PC-9 (cell line): ENCODE measurements around the gene DNMT3A. TPM values are rescaled to one million over a fixed set of nuclear protein-coding genes. Genes with fewer than 3 reads are reported as not detected.

Experiments
- BruUV-seq: library from RNA; stranded (reverse); fragments of 400-500 nt; replicated peaks from 2 replicates; lab custom pipeline; 2021; lab: Mats Ljungman, UMichigan
- CTCF ChIA-PET: fragments of 300-600 bp; sonication (Branson Sonifier 250); formaldehyde crosslinking; loops from one replicate; lab custom pipeline; 2022; ENCODE audit warnings: antibody characterized with exemption; lab: Charles Lee
- POLR2A ChIA-PET: fragments of 300-600 bp; sonication (Branson Sonifier 250); formaldehyde crosslinking; loops from one replicate; lab custom pipeline; 2022; ENCODE audit warnings: antibody characterized with exemption; ENCODE audit not compliant: unreplicated experiment; lab: Charles Lee
- DNase-seq, 2 experiments: peaks; one replicate each; pipeline versions ENCODE4 v3.0.0 to v3.0.0-alpha.2; 2015 to 2022; ENCODE audit warnings: mixed read lengths in 1 of 2
- H2AFZ ChIP-seq: fragments of 200-600 bp; sonication (generic); 2 replicates; pipeline ENCODE4 v1.8.1; 2017; ENCODE audit warnings: antibody characterized with exemption
- H3F3A ChIP-seq: fragments of 200-600 bp; sonication (generic); 2 replicates; pipeline ENCODE4 v1.8.1; 2017; ENCODE audit warnings: antibody characterized with exemption, mild to moderate bottlenecking, low read depth; ENCODE audit not compliant: insufficient read depth
- H3K27ac ChIP-seq: fragments of 200-600 bp; sonication (generic); 2 replicates; pipeline ENCODE4 v1.6.1; 2016; ENCODE audit warnings: mixed run types
- H3K27me3 ChIP-seq: fragments of 200-600 bp; sonication (generic); 2 replicates; pipeline ENCODE4 v1.6.1; 2016; ENCODE audit warnings: low read depth, mixed run types; ENCODE audit not compliant: insufficient read depth
- H3K36me3 ChIP-seq: fragments of 200-600 bp; sonication (generic); 2 replicates; pipeline ENCODE4 v1.6.1; 2016; ENCODE audit warnings: low read depth, mixed run types
- H3K4me1 ChIP-seq: fragments of 200-600 bp; sonication (generic); replicated peaks from 2 replicates; pipeline ENCODE4 v1.6.1; 2016; ENCODE audit warnings: mixed run types; ENCODE audit not compliant: insufficient read depth
- H3K4me2 ChIP-seq: fragments of 200-600 bp; sonication (generic); 2 replicates; pipeline ENCODE4 v1.6.1; 2017; ENCODE audit warnings: mixed run types
- H3K4me3 ChIP-seq: fragments of 200-600 bp; sonication (generic); 2 replicates; pipeline ENCODE4 v1.6.1; 2016; ENCODE audit warnings: mixed run types
- H3K79me2 ChIP-seq: fragments of 200-600 bp; sonication (generic); 2 replicates; pipeline ENCODE4 v1.6.1; 2017; ENCODE audit warnings: low read depth, mixed run types
- H3K9me2 ChIP-seq: fragments of 200-600 bp; sonication (generic); 2 replicates; pipeline ENCODE4 v1.8.1; 2017; ENCODE audit warnings: mild to moderate bottlenecking; ENCODE audit not compliant: insufficient read depth
- H3K9me3 ChIP-seq: fragments of 200-600 bp; sonication (generic); 2 replicates; pipeline ENCODE4 v1.8.1; 2016; ENCODE audit warnings: low read depth; ENCODE audit not compliant: insufficient read depth
- H4K20me1 ChIP-seq: fragments of 200-600 bp; sonication (generic); 2 replicates; pipeline ENCODE4 v1.8.1; 2017; ENCODE audit not compliant: insufficient read depth
- CTCF ChIP-seq: fragments of 200-600 bp; sonication (generic); conservative IDR thresholded peaks from 2 replicates; pipeline ENCODE4 v1.6.1; 2017; ENCODE audit warnings: mixed run types, antibody characterized with exemption, mild to moderate bottlenecking, moderate library complexity
- EZH2 ChIP-seq: fragments of 200-600 bp; sonication (generic); IDR thresholded peaks from 2 replicates; pipeline ENCODE4 v1.8.0; 2017; ENCODE audit warnings: antibody characterized with exemption, low read depth
- intact Hi-C: fragments of 100-400 bp; cut with micrococcal nuclease; formaldehyde crosslinking; loops from one replicate; pipeline ENCODE4 v1.10.0; 2022; ENCODE audit not compliant: unreplicated experiment
- total RNA-seq: library from RNA; stranded (reverse); gene quantifications from 2 replicates; pipeline ENCODE4 v1.2.3, GENCODE V29; 2021

DNMT3A gene
- total RNA-seq, 1 experiment from 2014 or later, result 38.9 TPM

GRCh38 chr2:25347205-25347815 is 5.6 kb upstream of the DNMT3A start:
- Histone ChIP-seq H3K4me3 (no peak overlapping the region), H3K9me3 (no peaks in the 10 kb centered on the region), H2AFZ (no peak overlapping the region), H3F3A (peaks cover 3% of the 10 kb centered on the region; the same call in 1 of the 2 replicates), H3K36me3 (no peaks in the 10 kb centered on the region), H3K27me3 (no peaks in the 10 kb centered on the region), H3K4me2 (peak overlapping the region; percentile 13; the same call in 1 of the 2 replicates), H3K79me2 (no peaks in the 10 kb centered on the region), H4K20me1 (no peaks in the 10 kb centered on the region), H3K9me2 (no peaks in the 10 kb centered on the region), H3K4me1 (peaks cover 26% of the 10 kb centered on the region), H3K27ac (no peak overlapping the region)
- CTCF ChIA-PET, result interaction anchor here (0.9 to 1.2 kb wide), 2 partner anchors 13 to 15 kb away, joined by 3 to 16 read pairs; no protein-coding TSS in a partner anchor
- no TSS peak for BruUV-seq
- intact Hi-C loops, result no loop called here
- POLR2A ChIA-PET, result no interaction called here
- no peak for TF ChIP-seq CTCF
- peak; percentile 19 to 59 for DNase-seq

- TF ChIP-seq CTCF (no peak), EZH2 (no peak)
- ChIA-PET POLR2A (no interaction called here), CTCF (interaction anchor here (1.3 kb wide), 1 partner anchor 19 kb away, joined by 4 read pairs; no protein-coding TSS in a partner anchor)
- Histone ChIP-seq H3K27ac (no peak overlapping the region), H3F3A (peaks cover 12% of the 10 kb centered on the region; the same call in 1 of the 2 replicates), H3K27me3 (no peaks in the 10 kb centered on the region), H2AFZ (no peak overlapping the region), H3K79me2 (no peaks in the 10 kb centered on the region), H4K20me1 (no peaks in the 10 kb centered on the region), H3K36me3 (no peaks in the 10 kb centered on the region), H3K4me2 (peak overlapping the region; percentile 74), H3K9me3 (no peaks in the 10 kb centered on the region), H3K9me2 (no peaks in the 10 kb centered on the region), H3K4me3 (no peak overlapping the region), H3K4me1 (peaks cover 16% of the 10 kb centered on the region)
- BruUV-seq, result no TSS peak
- DNase-seq, result no peak
- intact Hi-C loops, result no loop called here
Measured at GRCh38 chr2:25343187-25343825, 1.6 kb upstream of the DNMT3A start.

GRCh38 chr2:25342372-25343186 is 854 bp upstream of the DNMT3A start:
- no peaks in the 10 kb centered on the region for H3K27me3 ChIP-seq
- TF ChIP-seq EZH2, result no peak
- peak; percentile 92 for TF ChIP-seq CTCF
- intact Hi-C loops, result no loop called here
- H4K20me1 ChIP-seq, result no peaks in the 10 kb centered on the region
- no peaks in the 10 kb centered on the region for H3K9me2 ChIP-seq
- BruUV-seq, result no TSS peak
- H3K79me2 ChIP-seq, result no peaks in the 10 kb centered on the region
- POLR2A ChIA-PET, result no interaction called here
- H3F3A ChIP-seq, result peaks cover 9% of the 10 kb centered on the region; the same call in 1 of the 2 replicates
- H3K4me1 ChIP-seq, result peaks cover 12% of the 10 kb centered on the region
- CTCF ChIA-PET, result interaction anchor here (1.3 kb wide), 1 partner anchor 20 kb away, joined by 4 read pairs; no protein-coding TSS in a partner anchor
- H3K4me2 ChIP-seq, result peak overlapping the region; percentile 74
- peak; percentile 62 to 77 for DNase-seq
- H3K4me3 ChIP-seq, result peak overlapping the region; percentile 70
- peak overlapping the region; percentile 85 for H2AFZ ChIP-seq
- H3K36me3 ChIP-seq, result no peaks in the 10 kb centered on the region
- no peak overlapping the region for H3K27ac ChIP-seq
- H3K9me3 ChIP-seq, result no peaks in the 10 kb centered on the region
